ENCODE measurements around the gene TNPO2. TPM values are rescaled to one million over a fixed set of nuclear protein-coding genes. Genes with fewer than 3 reads are reported as not detected.
"Not testable (repeated sequence)": the region's sequence is repeated elsewhere in the genome, so short reads cannot be mapped to it uniquely, and the experiment has no call there.

Gene TNPO2
- total RNA-seq, 1 experiment from 2014 or later: 105 TPM

DNA sequence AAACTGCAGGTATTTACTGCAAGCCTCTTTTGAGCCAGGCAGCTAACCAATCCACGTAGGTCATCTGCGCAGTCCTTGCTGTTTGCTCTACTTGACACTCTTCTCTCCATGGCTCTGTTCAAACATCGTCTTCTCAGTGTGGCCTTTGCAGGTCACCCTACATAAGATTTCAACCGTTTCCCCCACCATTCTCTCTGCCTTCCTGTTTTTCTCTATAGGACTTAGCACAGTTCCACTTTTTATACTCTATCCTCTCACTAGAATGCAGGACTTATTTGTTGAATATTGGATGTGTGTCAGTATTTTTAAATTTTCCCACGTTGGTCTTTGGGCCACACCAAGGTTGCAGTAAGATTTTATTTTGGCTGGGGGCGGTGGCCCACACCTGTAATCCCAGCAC is 25.6 kb downstream of the TNPO2 start (continued):
- TF ChIP-seq, protein P1, sequence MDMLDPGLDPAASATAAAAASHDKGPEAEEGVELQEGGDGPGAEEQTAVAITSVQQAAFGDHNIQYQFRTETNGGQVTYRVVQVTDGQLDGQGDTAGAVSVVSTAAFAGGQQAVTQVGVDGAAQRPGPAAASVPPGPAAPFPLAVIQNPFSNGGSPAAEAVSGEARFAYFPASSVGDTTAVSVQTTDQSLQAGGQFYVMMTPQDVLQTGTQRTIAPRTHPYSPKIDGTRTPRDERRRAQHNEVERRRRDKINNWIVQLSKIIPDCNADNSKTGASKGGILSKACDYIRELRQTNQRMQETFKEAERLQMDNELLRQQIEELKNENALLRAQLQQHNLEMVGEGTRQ (CRISPR knock-in tag; IDR thresholded peaks at IDR 0.05): no peak
- TF ChIP-seq JUN (CRISPR knock-in tag; IDR thresholded peaks at IDR 0.05) (no peak), NFE2L1 (CRISPR knock-in tag; IDR thresholded peaks at IDR 0.05) (no peak), TEAD1 (CRISPR knock-in tag; IDR thresholded peaks at IDR 0.05) (no peak), ZNF232 (CRISPR knock-in tag; IDR thresholded peaks at IDR 0.05) (no peak)
- TF ChIP-seq, protein P2, sequence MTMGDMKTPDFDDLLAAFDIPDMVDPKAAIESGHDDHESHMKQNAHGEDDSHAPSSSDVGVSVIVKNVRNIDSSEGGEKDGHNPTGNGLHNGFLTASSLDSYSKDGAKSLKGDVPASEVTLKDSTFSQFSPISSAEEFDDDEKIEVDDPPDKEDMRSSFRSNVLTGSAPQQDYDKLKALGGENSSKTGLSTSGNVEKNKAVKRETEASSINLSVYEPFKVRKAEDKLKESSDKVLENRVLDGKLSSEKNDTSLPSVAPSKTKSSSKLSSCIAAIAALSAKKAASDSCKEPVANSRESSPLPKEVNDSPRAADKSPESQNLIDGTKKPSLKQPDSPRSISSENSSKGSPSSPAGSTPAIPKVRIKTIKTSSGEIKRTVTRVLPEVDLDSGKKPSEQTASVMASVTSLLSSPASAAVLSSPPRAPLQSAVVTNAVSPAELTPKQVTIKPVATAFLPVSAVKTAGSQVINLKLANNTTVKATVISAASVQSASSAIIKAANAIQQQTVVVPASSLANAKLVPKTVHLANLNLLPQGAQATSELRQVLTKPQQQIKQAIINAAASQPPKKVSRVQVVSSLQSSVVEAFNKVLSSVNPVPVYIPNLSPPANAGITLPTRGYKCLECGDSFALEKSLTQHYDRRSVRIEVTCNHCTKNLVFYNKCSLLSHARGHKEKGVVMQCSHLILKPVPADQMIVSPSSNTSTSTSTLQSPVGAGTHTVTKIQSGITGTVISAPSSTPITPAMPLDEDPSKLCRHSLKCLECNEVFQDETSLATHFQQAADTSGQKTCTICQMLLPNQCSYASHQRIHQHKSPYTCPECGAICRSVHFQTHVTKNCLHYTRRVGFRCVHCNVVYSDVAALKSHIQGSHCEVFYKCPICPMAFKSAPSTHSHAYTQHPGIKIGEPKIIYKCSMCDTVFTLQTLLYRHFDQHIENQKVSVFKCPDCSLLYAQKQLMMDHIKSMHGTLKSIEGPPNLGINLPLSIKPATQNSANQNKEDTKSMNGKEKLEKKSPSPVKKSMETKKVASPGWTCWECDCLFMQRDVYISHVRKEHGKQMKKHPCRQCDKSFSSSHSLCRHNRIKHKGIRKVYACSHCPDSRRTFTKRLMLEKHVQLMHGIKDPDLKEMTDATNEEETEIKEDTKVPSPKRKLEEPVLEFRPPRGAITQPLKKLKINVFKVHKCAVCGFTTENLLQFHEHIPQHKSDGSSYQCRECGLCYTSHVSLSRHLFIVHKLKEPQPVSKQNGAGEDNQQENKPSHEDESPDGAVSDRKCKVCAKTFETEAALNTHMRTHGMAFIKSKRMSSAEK (CRISPR knock-in tag; IDR thresholded peaks at IDR 0.05; ENCODE audit: borderline replicate concordance): no peak
- TF ChIP-seq, protein P3, sequence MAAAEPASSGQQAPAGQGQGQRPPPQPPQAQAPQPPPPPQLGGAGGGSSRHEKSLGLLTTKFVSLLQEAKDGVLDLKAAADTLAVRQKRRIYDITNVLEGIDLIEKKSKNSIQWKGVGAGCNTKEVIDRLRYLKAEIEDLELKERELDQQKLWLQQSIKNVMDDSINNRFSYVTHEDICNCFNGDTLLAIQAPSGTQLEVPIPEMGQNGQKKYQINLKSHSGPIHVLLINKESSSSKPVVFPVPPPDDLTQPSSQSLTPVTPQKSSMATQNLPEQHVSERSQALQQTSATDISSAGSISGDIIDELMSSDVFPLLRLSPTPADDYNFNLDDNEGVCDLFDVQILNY (CRISPR knock-in tag; IDR thresholded peaks at IDR 0.05): no peak

DNA sequence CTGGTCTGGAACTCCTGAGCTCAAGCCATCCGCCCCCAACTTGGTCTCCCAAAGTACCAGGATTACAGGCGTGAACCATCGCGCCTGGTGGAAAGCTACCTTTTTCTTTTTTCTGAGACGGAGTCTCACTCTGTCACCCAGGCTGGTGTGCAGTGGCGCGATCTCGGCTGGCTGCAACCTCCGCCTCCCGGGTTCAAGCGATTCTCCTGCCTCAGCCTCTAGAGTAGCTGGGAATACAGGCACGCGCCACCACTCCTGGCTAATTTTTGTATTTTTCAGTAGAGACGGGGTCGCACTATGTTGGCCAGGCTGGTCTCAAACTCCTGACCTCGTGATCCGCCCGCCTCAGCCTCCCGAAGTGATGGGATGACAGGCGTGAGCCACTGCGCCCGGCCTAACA is 26.3 kb downstream of the TNPO2 start:
- not testable (repeated sequence) for ATAC-seq; H3K27ac Mint-ChIP-seq; H3K4me1 Mint-ChIP-seq; H3K9me3 Mint-ChIP-seq; DNase-seq (ENCODE audit: low spot score); H3K27me3 Mint-ChIP-seq (ENCODE audit: low read depth)
- H3K4me3 Mint-ChIP-seq: peak overlapping the region; percentile 90
- peaks cover 23% of the 10 kb centered on the region for H3K36me3 Mint-ChIP-seq
- POLR2A ChIA-PET: interaction anchor here (0.7 to 2.1 kb wide), 2 partner anchors 16 to 55 kb away, joined by 9 to 13 read pairs; partner anchors contain the start of gene DHPS
- CTCF ChIA-PET: interaction anchor here (0.7 to 1.9 kb wide), 3 partner anchors 17 to 150 kb away, joined by 3 to 10 read pairs (median 4); no protein-coding TSS in a partner anchor

DNA sequence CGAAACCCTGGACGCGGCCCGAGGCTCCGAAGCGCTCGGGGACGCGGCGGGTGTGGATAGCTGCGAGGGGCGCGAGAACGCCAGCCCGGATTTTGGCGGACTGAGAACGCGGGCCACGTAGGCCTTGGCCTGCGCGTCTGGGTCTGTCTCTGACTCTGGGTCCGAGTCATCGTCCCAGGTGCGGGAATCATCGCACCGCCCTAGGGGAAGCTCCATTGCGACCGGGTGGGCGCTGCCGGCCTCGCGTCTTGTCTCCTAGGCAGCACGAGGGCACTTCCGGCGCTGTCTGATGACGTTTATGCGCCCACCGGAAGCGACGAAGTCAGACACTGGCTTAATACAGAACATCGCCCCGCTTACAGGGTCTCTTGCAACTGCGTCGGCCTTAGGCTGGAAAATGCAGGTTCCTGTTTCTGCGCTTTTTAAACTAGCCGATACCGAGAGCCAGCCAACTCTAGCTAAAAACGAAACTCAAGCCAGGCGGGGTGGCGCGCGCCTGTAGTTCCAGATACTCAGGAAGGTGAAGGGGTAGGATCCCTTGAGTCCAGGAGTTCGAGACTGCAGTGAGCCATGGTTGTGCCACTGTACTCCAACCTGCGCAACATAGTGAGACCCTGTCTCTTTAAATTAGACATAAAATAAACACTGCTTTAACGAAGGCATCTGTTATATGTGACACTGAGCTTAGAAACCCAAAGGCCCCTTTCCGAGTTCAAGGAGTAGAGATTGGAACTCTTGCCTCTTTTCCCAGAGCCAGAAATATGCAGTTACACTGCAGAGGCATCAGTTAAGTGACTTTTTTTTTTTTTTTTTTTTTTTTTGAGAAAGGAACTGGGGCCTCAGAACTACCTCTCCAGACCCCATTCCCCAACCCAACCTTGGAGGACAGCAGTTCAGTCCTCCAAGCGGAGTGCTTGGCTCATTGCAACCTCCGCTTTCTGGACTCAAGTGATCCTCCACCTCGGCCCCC is 27.1 kb downstream of the TNPO2 start, which contains the start of gene FBXW9:
FBXW9 (minus strand) TSS at position 266 of the 970 bp plus-strand sequence; CDS start at position 216, 50 bp downstream.
- Mint-ChIP-seq H3K36me3 (peaks cover 19% of the 10 kb centered on the region), H3K9me3 (no peaks in the 10 kb centered on the region), H3K27me3 (ENCODE audit: low read depth) (no peaks in the 10 kb centered on the region), H3K27ac (peak within 1 kb of the TSS; percentile 99), H3K4me3 (peak within 1 kb of the TSS; percentile 90), H3K4me1 (peaks cover 3% of the 10 kb centered on the region)
- peak; percentile 83 for ATAC-seq
- DNase-seq (ENCODE audit: low spot score): peak; percentile 98
- CTCF ChIA-PET: interaction anchor here (0.6 to 1.9 kb wide), 9 partner anchors 12 to 281 kb away, joined by 3 to 10 read pairs (median 4); no protein-coding TSS in a partner anchor
- POLR2A ChIA-PET: interaction anchor here (0.7 to 2.1 kb wide), 5 partner anchors 15 to 61 kb away, joined by 3 to 13 read pairs (median 4); partner anchors contain the start of gene DHPS
- TF ChIP-seq, protein P4, sequence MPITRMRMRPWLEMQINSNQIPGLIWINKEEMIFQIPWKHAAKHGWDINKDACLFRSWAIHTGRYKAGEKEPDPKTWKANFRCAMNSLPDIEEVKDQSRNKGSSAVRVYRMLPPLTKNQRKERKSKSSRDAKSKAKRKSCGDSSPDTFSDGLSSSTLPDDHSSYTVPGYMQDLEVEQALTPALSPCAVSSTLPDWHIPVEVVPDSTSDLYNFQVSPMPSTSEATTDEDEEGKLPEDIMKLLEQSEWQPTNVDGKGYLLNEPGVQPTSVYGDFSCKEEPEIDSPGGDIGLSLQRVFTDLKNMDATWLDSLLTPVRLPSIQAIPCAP (CRISPR knock-in tag; IDR thresholded peaks at IDR 0.05): no peak
- TF ChIP-seq JAZF1 (CRISPR knock-in tag; IDR thresholded peaks at IDR 0.05) (0 out of 2 replicates have a peak, but pooled peaks have one; percentile 5), ATF1 (CRISPR knock-in tag; IDR thresholded peaks at IDR 0.05) (no peak), ZNF671 (CRISPR knock-in tag; IDR thresholded peaks at IDR 0.05) (peak; percentile 60; the same call in 1 of the 2 replicates), ZNF263 (CRISPR knock-in tag; IDR thresholded peaks at IDR 0.05; ENCODE audit: low read depth) (no peak), SMAD4 (CRISPR knock-in tag; IDR thresholded peaks at IDR 0.05) (no peak), GRHL2 (CRISPR knock-in tag; IDR thresholded peaks at IDR 0.05; ENCODE audit: insufficient replicate concordance, severe bottlenecking) (no peak), NFE2L1 (CRISPR knock-in tag; IDR thresholded peaks at IDR 0.05) (no peak), KAT7 (CRISPR knock-in tag; IDR thresholded peaks at IDR 0.05; ENCODE audit: borderline replicate concordance) (0 out of 2 replicates have a peak, but pooled peaks have one; percentile 52)
- TF ChIP-seq, protein P5, sequence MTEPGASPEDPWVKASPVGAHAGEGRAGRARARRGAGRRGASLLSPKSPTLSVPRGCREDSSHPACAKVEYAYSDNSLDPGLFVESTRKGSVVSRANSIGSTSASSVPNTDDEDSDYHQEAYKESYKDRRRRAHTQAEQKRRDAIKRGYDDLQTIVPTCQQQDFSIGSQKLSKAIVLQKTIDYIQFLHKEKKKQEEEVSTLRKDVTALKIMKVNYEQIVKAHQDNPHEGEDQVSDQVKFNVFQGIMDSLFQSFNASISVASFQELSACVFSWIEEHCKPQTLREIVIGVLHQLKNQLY (CRISPR knock-in tag; IDR thresholded peaks at IDR 0.05): no peak
- TF ChIP-seq, protein P6, sequence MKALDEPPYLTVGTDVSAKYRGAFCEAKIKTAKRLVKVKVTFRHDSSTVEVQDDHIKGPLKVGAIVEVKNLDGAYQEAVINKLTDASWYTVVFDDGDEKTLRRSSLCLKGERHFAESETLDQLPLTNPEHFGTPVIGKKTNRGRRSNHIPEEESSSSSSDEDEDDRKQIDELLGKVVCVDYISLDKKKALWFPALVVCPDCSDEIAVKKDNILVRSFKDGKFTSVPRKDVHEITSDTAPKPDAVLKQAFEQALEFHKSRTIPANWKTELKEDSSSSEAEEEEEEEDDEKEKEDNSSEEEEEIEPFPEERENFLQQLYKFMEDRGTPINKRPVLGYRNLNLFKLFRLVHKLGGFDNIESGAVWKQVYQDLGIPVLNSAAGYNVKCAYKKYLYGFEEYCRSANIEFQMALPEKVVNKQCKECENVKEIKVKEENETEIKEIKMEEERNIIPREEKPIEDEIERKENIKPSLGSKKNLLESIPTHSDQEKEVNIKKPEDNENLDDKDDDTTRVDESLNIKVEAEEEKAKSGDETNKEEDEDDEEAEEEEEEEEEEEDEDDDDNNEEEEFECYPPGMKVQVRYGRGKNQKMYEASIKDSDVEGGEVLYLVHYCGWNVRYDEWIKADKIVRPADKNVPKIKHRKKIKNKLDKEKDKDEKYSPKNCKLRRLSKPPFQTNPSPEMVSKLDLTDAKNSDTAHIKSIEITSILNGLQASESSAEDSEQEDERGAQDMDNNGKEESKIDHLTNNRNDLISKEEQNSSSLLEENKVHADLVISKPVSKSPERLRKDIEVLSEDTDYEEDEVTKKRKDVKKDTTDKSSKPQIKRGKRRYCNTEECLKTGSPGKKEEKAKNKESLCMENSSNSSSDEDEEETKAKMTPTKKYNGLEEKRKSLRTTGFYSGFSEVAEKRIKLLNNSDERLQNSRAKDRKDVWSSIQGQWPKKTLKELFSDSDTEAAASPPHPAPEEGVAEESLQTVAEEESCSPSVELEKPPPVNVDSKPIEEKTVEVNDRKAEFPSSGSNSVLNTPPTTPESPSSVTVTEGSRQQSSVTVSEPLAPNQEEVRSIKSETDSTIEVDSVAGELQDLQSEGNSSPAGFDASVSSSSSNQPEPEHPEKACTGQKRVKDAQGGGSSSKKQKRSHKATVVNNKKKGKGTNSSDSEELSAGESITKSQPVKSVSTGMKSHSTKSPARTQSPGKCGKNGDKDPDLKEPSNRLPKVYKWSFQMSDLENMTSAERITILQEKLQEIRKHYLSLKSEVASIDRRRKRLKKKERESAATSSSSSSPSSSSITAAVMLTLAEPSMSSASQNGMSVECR (CRISPR knock-in tag; IDR thresholded peaks at IDR 0.05; ENCODE audit: borderline replicate concordance): peak; percentile 92

Measured in WTC11 (cell line).